HG03521 (cell line): ENCODE data around the gene LMOD2.
"Not testable (repeated sequence)": the region's sequence is repeated elsewhere in the genome, so short reads cannot be mapped to it uniquely, and the experiment has no call there.

ENCODE experiments used
- ATAC-seq: cut with Tn5 transposase; IDR thresholded peaks from one replicate; pipeline ENCODE4 v1.9.1; 2021; ENCODE audit warnings: mild to moderate bottlenecking, moderate library complexity; ENCODE audit not compliant: unreplicated experiment

The LMOD2 gene, protein sequence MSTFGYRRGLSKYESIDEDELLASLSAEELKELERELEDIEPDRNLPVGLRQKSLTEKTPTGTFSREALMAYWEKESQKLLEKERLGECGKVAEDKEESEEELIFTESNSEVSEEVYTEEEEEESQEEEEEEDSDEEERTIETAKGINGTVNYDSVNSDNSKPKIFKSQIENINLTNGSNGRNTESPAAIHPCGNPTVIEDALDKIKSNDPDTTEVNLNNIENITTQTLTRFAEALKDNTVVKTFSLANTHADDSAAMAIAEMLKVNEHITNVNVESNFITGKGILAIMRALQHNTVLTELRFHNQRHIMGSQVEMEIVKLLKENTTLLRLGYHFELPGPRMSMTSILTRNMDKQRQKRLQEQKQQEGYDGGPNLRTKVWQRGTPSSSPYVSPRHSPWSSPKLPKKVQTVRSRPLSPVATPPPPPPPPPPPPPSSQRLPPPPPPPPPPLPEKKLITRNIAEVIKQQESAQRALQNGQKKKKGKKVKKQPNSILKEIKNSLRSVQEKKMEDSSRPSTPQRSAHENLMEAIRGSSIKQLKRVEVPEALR

DNA sequence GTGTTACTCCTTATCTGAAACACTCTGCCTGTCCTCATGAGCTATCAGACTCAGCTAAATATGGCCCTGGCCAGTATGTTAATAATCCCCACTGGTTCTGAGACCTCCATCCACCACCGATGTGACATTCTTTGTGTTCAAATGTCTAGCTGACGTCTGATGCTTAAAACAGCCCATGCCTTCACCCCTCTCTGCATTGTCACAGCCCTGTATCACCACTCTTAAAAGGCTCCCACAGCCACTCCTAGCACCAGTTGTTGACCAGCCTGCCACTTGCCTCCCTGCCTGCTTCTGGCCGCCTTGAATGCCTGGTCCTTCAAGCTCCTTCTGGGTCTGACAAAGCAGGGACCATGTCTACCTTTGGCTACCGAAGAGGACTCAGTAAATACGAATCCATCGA, at the start of gene LMOD2:
TSS of gene LMOD2 (plus strand) at position 253 of the 400 bp plus-strand sequence. CDS start at position 351, 98 bp downstream.
- no peak for ATAC-seq

DNA sequence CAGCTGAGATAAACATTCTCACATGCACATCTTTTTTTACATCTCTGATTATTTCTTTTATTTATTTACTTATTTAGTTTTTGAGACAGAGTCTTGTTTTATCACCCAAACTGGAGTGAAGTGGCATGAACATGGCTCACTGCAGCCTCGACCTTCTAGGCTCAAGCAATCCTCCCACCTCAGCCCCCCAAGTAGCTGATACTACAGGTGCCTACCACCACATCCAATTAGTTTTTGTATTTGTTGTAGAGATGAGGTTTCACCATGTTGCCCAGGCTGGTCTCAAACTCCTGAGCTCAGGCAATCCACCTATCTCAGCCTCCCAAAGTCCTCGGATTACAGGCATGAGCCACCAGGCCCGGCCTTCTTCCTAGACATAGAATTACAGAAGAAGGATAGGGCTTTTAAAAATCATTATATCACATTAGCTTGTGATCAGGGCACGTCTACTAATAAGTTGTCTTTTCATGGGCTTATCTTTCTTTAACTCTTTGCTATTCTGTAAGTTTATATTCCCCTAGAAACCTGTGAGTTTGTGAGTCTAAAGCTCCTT, 48.2 kb upstream of the LMOD2 start:
- ATAC-seq, result no peak

DNA sequence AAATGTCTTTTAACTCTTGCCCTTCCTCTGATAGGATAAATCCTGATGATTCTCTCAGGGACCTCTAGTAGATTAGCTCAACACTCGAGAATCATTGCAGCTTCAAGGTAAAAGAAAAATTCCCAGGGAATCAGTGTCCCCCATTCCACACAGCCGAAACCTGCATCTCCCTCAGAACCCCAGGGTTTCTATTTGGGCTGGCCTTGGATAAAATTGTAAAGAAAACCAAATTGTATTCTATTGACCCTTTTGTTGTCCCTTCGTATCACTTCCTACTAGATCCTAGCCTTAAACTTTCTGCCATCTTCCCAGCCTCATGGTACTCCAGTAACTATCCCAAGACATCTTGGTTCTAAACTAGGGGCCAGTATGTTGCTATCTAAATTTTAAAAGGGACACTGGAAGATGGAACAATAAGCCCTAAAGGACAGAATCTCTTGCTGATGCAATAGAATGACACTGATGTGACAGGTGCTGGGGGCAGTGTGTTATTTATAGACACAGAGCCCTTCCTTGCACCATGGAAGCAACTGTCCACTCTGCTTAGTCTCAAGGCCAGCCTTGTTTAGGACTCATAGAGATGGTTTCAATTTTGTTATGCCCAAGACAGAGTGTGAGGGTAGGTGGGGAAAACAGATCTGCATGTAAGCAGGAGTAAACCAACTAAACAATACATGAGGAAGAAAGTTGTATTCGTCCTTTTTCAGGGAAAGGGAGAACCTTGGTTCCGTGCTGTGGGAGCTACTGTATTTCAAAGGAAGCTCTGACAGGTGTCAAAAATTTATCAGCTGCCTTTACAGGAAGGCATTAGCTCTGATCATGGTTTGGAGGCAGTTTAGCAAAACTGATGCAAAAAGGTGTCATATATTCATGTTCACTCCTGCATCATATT, 46.4 kb upstream of the LMOD2 start:
- ATAC-seq, result no peak

DNA sequence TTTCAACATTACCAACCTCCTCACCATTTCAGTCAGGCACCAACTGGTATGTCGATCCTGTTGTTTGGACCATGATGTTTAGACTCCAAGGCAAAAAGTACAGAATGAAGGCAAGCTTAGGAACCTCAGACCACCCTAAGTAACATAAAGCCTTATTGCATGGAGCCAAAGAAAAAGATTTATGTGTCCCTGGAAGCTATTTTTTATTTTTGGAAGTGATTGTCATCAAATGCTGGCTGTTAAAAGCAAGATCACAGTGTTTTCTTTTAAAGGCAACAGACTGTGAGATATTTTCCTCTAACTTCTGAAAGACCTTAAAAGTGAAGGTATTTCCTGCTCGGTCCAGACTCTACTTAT, 45.8 kb upstream of the LMOD2 start:
- ATAC-seq, result no peak

DNA sequence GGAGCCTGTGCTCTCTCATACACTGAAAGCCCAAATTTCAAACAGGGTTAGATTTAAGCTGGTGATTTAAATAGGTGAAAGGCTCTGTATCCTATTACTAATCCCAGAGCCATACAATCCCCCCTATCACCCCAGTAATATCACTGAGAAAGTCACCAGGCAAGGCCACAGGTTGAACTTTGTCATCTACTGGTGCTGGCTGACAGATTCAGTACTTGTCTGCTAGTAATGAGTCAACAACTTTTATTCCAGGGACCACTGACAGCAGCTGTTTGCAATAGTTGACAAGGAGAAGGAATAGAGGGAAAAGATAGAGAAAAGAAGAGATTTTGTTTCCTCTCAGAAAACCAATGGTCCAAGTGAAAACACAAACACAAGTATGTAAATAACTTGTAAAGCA, 43.6 kb upstream of the LMOD2 start:
- no peak for ATAC-seq

DNA sequence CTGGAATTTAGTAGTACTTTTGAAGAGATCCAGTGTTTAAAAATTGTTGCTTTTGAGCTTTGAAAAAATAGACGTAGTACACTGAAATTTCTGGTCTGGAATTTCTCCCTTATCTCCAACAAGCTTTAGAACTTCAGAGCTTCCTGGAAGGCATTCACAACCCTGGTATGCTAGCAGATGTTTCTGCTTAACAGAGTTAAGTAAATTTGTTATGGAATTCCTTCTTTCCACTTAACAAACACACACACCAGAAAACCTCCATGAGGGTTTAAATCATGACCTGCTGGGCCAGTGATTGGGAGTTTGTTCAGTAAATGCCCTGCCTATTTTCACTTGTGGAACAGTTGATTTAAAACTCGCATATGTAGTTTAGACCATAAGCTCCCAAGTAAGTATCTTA, 40.3 kb upstream of the LMOD2 start:
- ATAC-seq, result no peak

DNA sequence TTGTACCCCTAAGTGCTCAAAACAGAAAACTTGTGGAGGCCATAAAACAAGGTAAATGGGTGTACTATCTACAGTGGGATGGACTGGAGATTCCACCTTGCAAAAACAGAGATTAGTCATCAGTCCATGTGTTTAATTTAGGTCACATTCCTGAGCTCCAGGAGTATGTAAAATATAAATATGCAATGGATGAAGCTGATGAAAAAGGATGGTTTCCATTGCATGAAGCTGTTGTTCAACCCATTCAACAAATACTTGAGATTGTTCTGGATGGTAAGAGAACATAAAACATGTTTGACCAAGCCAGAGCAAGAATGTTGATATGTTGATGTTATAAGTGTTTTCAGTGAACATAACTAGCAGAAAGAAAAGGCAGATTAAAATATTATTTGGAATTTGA, 39.4 kb upstream of the LMOD2 start:
- no peak for ATAC-seq

DNA sequence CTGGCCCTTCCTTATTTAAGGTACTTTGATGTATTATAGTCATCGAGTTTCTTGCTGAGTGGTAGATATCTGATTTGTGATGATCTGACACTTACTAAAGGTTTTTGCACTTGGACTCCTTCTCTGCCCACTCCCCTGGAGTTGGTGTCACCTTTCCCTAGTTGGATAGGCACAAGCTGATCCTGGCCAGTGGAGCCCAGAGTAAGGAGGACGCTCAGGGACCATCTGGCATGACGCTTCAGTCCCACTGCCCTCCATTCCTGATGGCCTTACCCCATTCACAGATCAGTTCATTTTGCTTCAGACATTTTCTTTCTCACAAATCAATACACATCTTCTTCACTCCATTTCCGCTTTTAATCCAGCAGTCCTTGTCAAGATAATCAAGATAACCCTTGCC, 34.0 kb upstream of the LMOD2 start:
- ATAC-seq, result no peak

DNA sequence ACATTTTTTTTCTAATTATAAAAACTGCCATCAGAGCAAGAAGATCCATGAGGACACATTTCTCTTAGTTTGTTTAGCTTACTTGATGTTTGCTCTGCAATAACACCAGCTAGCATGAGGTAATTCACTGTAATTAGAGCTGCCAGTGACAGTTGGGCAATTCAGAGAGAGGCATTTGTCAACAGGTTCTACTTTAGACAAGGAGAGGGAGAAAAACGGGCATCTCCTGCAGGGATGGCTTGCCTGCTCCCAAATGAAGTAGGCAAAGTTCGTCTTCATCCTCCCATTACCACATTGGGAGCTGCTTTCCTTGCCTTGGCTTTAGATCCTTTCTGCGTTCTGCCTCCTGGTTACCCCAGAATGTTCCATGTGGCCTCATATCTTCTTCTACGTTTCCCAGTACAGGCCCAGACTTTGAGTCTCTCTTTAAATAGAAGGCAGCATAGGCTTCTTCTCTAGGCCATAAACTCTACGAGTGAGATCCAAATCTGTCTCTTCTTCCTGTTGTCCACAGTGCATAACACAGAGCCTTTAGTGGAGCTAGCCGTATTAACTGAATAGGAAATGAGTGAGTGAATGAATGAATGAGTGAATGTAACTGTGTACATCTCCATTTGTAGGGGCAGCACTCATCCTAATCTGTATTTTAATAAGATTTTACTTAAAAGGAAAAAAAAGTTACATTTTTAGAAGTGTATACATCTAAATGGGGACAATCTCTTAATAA, 32.8 kb upstream of the LMOD2 start:
- ATAC-seq, result no peak

DNA sequence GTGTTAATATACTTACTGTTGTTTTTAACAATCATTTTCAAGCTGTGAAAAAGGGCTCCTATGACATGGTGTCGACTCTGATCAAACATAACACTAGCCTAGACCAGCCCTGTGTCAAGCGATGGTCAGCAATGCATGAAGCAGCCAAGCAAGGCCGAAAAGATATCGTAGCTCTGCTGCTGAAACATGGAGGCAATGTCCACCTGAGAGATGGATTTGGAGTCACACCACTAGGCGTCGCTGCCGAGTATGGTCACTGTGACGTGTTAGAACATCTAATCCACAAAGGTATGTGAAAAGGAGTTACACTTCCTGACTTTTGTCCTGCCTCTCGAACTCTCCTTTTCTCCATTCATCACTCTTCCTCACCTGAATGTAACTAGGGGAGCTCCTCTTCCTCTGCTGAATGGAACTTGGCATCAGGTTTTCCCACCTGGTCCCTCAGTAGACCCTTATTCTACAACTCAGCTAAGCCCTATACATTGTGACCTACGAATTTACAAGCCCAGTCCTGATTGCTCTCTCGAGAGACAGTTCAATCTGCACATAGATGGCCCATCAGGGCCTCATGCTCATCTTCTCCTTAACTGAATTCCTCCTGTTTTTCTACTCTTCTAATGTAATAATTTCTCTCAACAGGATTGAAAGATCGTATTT, 31.0 kb upstream of the LMOD2 start:
- peak; percentile 96 for ATAC-seq

DNA sequence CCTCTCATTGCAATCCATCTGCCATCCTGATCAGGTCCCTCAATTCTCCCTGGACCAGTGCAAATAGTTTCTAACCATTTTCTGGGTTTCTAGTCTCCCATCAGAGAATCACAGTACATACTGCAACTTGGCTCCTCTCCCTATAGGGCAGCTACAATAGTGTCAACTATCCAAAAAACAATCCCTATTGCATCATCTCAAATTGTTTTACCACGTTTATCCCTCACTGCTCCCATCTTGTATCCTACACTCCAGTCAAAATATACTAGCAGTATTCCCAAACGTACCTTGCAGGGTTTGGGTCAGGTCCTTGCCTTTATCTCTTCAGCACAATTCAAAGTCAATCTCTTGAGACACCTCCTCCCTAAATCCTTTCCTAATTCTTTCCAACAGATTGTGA, 30.4 kb upstream of the LMOD2 start:
- no peak for ATAC-seq

DNA sequence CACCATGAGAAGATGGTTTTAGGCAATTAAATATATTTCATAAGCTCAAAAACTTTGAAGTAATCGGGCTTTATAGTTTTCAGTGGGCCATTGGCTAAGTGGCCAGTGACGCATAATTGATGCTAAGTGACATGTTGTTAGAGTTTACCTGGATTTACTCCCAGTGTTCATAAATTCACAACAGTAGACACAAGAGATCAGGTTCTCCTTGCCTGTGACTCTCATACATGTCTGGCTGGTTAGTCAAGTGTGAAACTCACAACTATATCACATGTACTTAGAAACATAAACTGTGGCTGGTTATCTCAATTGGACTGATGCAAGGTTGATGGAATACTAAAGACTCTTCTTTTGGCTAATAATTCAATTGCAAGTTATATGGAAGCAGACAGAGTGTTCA, 27.8 kb upstream of the LMOD2 start:
- no peak for ATAC-seq

DNA sequence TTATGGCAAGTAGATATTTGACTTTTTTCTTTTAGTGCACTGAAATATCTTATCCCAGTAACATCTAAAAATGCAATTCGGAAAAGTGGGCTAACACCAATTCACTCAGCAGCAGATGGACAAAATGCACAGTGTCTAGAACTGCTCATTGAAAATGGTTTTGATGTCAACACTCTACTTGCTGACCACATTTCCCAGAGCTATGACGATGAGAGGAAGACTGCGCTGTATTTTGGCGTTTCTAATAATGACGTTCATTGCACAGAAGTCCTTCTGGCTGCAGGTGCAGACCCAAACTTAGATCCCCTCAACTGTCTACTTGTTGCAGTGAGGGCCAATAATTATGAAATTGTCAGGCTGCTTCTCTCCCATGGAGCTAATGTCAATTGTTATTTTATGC, 26.8 kb upstream of the LMOD2 start:
- ATAC-seq, result no peak

DNA sequence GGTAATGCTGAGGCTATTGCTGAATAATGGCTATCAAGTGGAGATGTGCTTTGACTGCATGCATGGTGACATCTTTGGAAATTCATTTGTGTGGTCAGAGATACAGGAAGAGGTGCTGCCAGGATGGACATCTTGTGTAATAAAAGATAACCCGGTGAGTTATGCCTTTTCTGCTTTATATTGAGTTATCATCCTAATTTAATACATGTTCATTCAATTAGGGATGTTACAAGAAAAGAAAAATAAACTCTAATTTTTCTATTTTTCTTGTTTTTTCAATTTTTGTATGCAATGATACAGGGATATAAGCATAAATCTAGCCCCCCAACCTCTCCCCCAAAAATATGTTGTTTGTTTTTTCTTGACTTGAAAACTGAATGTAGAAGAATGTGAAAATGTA, 26.4 kb upstream of the LMOD2 start:
- no peak for ATAC-seq

DNA sequence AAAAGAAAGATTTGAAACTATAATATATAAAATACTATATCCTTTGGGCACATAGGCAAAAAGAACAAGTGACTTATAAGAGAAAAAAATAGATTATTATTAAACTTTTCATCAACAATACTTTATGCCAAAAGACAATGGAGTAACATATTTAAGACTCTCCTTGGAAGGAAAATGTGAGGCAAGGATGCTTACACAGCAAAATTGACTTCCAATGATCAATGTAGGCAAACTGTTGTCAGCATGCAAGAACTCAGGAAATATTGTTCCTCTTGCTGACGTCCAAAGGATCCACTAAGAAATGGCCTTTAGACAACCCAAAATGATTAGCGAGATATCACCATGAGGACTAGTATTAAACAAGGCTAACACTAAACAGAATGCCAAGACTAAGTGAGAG, 22.9 kb upstream of the LMOD2 start:
- no peak for ATAC-seq

DNA sequence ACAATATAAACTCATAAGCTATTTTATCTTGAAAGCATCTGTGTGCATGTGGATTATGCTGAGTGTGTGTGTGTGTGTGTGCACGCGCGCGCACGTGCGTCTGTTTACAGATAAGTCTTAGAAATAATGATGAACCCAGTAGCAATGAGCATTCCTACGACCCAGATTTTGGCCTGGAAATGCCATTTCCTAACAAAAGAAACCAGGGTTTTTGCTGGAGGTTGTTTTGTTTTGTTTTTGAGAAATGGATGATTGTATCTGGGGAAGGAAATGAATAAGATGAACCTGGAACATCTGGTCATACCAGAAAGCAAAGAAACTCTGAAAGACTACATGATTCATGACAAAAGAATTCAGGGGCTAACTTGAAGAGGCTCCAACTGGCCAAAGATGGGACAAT, 22.1 kb upstream of the LMOD2 start:
- ATAC-seq, result no peak

DNA sequence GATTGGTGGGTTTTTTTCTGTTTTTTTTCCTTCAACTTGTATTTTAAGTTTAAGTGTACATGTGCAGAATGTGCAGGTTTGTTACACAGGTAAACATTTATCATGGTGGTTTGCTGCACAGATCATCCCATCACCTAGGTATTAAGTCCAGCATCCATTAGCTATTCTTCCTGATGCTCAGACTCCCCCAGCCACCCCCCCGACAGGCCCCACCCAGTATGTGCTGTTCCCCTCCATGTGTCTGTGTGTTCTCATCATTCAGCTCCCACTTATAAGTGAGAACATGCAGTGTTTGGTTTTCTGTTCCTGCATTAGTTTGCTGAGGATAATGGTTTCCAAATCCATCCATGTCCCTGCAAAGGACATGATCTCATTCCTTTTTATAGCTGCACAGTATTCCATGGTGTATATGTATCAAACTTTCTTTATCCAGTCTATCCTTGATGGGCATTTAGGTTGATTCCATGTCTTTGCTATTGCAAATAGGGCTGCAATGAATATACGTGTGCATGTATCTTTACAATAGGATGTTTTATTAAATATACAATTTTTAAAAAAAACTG, 21.6 kb upstream of the LMOD2 start:
- ATAC-seq, result not testable (repeated sequence)

DNA sequence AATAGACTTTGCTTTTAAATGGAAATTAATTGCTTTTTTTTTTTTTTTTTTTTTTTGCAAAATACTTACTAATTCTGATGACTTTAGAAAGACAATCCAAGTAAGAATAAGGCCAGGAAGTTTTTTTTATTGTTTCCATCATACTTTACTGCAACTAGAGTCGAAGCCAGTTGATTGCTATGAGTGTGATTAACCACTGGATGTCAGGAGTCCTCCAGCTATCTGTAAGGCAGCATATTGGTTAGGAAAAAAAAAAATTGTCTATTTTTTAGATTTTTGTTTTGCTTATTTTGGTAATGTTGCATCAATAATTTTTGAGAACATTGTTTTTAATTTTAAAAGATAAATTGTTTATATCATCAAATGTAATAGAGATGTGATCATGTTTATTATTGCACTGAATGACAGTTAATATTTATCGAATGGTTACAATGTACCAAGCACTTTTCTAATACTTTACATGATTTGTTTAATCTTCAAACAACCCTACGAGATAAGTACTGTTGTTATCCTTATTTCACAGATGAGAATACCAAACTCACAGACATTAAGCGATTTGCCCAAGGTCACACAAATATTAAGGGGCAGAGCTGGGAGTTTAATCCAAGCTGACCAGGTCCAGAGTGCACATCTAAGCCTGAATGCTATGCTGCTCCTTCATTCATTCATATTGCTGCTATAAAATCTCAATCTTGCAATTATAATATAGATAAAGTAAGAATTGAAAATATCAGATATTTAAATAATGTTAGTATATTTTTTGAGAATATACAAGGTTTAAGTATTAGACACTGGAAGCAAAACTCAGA, 19.9 kb upstream of the LMOD2 start:
- no peak for ATAC-seq

DNA sequence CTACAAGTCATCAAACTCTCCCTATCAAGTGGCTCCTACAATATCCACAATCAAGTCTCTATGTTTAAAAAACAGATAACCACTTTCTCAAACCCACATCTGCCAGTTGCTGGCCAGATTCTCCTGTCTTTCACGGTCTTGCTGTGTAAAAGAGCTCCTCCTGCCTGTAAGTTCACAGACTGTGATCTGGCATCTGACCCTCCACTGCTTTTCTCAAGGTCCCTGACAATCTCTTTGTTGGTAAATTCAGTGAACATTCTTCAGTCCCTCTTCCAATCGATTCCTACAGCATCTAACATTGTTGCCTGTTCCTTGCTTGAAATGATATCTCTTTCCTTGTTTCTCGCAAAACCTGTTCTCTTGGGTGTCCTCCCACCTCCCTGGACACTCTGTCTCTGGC, 18.5 kb upstream of the LMOD2 start:
- ATAC-seq, result no peak
